H1 (cell line): ENCODE measurements around the gene CSNK1G2.

ENCODE experiments used
- ASH2L ChIP-seq: fragments of 200-600, 300-600 bp; sonication (generic); IDR thresholded peaks from one replicate; pipeline ENCODE4 v1.7.1; 2017; ENCODE audit warnings: low read length
- CEBPB ChIP-seq: IDR thresholded peaks from 2 replicates; pipeline ENCODE4 v1.6.1; 2012; ENCODE audit warnings: low read depth, low read length
- CHD1 ChIP-seq: IDR thresholded peaks from 2 replicates; pipeline ENCODE4 v1.6.1; 2012; ENCODE audit warnings: low read depth, low read length, improper control_type of control experiment
- EP300 ChIP-seq, 2 experiments: IDR thresholded peaks; 1 replicate in 1 of 2; 2 replicates in 1 of 2; pipeline ENCODE4 v1.6.1; 2011 to 2012; ENCODE audit warnings: low read depth in 2 of 2, low read length in 2 of 2, mild to moderate bottlenecking in 2 of 2, borderline replicate concordance in 1 of 2, inconsistent platforms in 1 of 2, moderate library complexity in 1 of 2
- HDAC2 ChIP-seq, 2 experiments: fragments of 300-600 bp in 1 of 2; sonication (generic) in 1 of 2; IDR thresholded peaks; 2 replicates each; pipeline ENCODE4 v1.6.1; 2011 to 2012; ENCODE audit warnings: low read depth in 2 of 2, low read length in 2 of 2, mild to moderate bottlenecking in 2 of 2, moderate library complexity in 2 of 2, borderline replicate concordance in 1 of 2, inconsistent platforms in 1 of 2
- KDM5A ChIP-seq: fragments of 200-600 bp; IDR thresholded peaks from 2 replicates; pipeline ENCODE4 v1.7.1; 2012; ENCODE audit warnings: mild to moderate bottlenecking, low read length, inconsistent platforms, mixed read lengths
- POLR2A ChIP-seq, 2 experiments: IDR thresholded peaks; 1 replicate in 1 of 2; 2 replicates in 1 of 2; pipeline ENCODE4 v1.6.1; 2011; ENCODE audit warnings: low read depth in 2 of 2, low read length in 2 of 2, mild to moderate bottlenecking in 2 of 2; ENCODE audit errors: control extremely low read depth in 1 of 2
- POLR2AphosphoS5 ChIP-seq: IDR thresholded peaks from 2 replicates; pipeline ENCODE4 v1.6.1; 2011; ENCODE audit warnings: low read depth, low read length
- RAD21 ChIP-seq, 2 experiments: IDR thresholded peaks in 1 of 2; conservative IDR thresholded peaks in 1 of 2; 2 replicates each; pipeline ENCODE4 v1.6.1; 2011; ENCODE audit warnings: low read depth in 2 of 2, low read length in 2 of 2, improper control_type of control experiment in 1 of 2, inconsistent platforms in 1 of 2, mild to moderate bottlenecking in 1 of 2, moderate library complexity in 1 of 2
- SP4 ChIP-seq: IDR thresholded peaks from 2 replicates; pipeline ENCODE4 v1.6.1; 2012; ENCODE audit warnings: low read length, inconsistent platforms
- TAF1 ChIP-seq: IDR thresholded peaks from 2 replicates; pipeline ENCODE4 v1.6.1; 2011; ENCODE audit warnings: mild to moderate bottlenecking, low read depth, low read length
- ZNF274 ChIP-seq: IDR thresholded peaks from 2 replicates; pipeline ENCODE4 v1.7.0; 2012; ENCODE audit warnings: low read length, borderline replicate concordance; ENCODE audit errors: extremely low read depth
- TF ChIP-seq, protein P1 (sequence below), 3 experiments: IDR thresholded peaks; 1 replicate in 2 of 3; 2 replicates in 1 of 3; pipeline versions ENCODE4 v1.5.1 to v1.6.1; 2011; ENCODE audit warnings: low read length in 3 of 3, mild to moderate bottlenecking in 3 of 3, inconsistent platforms in 2 of 3, low read depth in 1 of 3, moderate library complexity in 1 of 3; ENCODE audit not compliant: insufficient read depth in 1 of 3; ENCODE audit errors: control extremely low read depth in 1 of 3
- TF ChIP-seq, protein P2 (sequence below): IDR thresholded peaks from 2 replicates; pipeline ENCODE4 v1.6.1; 2012; ENCODE audit warnings: low read length, inconsistent platforms

DNA sequence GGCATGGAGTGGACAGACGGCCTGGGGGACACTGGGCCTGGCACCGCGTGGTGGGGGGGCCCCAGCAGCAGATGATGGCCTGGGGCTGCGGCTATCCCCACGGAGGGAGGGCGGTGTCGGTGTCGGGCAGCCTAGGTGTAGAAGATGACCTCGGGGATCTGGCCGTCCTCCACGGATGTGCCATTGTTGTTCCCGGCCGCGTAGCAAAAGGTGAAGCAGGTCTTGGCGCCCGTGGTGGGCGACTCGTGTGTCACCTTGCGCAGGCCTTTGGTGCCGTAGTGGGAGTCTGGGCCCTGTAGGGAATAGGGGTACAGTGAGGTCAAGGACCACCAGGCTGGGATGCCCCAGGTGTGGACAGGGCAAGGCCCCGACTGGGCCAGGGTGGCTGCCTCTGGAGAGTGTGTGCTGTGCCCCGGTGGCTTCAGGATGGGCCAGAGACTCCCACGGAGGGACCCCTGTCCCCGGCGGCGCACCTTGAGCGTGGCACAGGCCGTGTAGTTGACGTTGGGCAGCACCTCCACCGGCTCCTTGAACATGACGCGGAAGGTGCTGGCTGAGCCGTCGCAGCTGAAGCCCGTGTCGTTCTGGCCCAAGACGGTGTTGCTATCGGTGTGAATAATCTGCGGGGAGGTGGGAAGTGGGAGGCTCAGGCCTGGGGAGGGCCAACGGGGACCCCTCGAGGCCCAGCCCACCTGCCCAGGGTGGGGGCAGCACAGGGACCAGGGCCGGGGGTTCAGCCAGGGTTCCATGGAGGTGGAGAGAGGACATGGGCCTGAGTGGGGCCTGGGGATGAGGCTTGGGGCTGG, 45.6 kb downstream of the CSNK1G2 start:
- TF ChIP-seq, protein P1, sequence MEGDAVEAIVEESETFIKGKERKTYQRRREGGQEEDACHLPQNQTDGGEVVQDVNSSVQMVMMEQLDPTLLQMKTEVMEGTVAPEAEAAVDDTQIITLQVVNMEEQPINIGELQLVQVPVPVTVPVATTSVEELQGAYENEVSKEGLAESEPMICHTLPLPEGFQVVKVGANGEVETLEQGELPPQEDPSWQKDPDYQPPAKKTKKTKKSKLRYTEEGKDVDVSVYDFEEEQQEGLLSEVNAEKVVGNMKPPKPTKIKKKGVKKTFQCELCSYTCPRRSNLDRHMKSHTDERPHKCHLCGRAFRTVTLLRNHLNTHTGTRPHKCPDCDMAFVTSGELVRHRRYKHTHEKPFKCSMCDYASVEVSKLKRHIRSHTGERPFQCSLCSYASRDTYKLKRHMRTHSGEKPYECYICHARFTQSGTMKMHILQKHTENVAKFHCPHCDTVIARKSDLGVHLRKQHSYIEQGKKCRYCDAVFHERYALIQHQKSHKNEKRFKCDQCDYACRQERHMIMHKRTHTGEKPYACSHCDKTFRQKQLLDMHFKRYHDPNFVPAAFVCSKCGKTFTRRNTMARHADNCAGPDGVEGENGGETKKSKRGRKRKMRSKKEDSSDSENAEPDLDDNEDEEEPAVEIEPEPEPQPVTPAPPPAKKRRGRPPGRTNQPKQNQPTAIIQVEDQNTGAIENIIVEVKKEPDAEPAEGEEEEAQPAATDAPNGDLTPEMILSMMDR (IDR thresholded peaks at IDR 0.05; ENCODE audit: control extremely low read depth in 1 of 3, insufficient read depth in 1 of 3, low read depth in 1 of 3, low read length in 3 of 3), result no peak
- no peak for TF ChIP-seq RAD21 (IDR thresholded peaks at IDR 0.05 in 1 of 2, conservative IDR thresholded peaks at IDR 0.05 in 1 of 2; ENCODE audit: low read depth in 2 of 2, low read length in 2 of 2)
- TF ChIP-seq ZNF274, result no peak
- TF ChIP-seq ASH2L, result no peak
- TF ChIP-seq POLR2A (IDR thresholded peaks at IDR 0.05; ENCODE audit: control extremely low read depth in 1 of 2, low read depth in 2 of 2, low read length in 2 of 2), result no peak; a peak in 1 of 3 replicates
- no peak for TF ChIP-seq EP300 (IDR thresholded peaks at IDR 0.05; ENCODE audit: borderline replicate concordance in 1 of 2, low read depth in 2 of 2, low read length in 2 of 2)
- no peak for TF ChIP-seq HDAC2 (IDR thresholded peaks at IDR 0.05; ENCODE audit: borderline replicate concordance in 1 of 2, low read depth in 2 of 2, low read length in 2 of 2)
- no peak for TF ChIP-seq CEBPB
- no peak for TF ChIP-seq KDM5A
- TF ChIP-seq POLR2AphosphoS5, result no peak; the same call in 1 of the 2 replicates
- no peak for TF ChIP-seq TAF1
- TF ChIP-seq, protein P2, sequence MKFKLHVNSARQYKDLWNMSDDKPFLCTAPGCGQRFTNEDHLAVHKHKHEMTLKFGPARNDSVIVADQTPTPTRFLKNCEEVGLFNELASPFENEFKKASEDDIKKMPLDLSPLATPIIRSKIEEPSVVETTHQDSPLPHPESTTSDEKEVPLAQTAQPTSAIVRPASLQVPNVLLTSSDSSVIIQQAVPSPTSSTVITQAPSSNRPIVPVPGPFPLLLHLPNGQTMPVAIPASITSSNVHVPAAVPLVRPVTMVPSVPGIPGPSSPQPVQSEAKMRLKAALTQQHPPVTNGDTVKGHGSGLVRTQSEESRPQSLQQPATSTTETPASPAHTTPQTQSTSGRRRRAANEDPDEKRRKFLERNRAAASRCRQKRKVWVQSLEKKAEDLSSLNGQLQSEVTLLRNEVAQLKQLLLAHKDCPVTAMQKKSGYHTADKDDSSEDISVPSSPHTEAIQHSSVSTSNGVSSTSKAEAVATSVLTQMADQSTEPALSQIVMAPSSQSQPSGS, result no peak
- no peak for TF ChIP-seq CHD1
- TF ChIP-seq SP4, result no peak
